ENCODE data around the gene BAIAP3.

BAIAP3 gene

DNA sequence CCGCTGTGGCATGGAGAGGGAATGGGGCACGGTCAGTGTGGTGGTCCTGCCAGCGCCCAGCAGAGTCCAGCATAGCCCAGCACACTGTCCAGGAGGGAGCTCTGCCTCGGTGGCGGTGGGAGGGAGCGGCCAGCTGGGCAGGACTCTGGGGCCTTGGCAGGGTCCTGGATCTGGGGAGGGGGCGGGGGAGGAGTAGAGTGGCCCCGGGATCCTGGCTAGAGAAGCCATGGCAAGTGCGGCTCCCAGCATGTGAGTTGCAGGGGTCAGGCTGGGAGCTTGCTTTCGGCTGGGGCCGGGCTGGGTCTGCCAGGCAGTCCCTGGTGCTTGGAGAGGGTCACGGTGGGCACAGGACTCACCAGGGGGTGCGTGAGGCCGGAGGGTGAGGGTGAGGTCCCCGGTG, 22.1 kb downstream of the BAIAP3 start:
- no peak for DNase-seq (ENCODE audit: extremely low spot score)
- POLR2A ChIA-PET: no interaction called here
- CTCF ChIA-PET: no interaction called here
- TF ChIP-seq ELF4 (IDR thresholded peaks at IDR 0.05) (no peak), SUZ12 (IDR thresholded peaks at IDR 0.05) (no peak), FOXA1 (IDR thresholded peaks at IDR 0.05) (no peak), SP1 (IDR thresholded peaks at IDR 0.05) (no peak), LEF1 (IDR thresholded peaks at IDR 0.05; ENCODE audit: borderline replicate concordance) (no peak), L3MBTL2 (conservative IDR thresholded peaks at IDR 0.05) (no peak), HDGF (IDR thresholded peaks at IDR 0.05; ENCODE audit: borderline replicate concordance) (no peak), ARNT (IDR thresholded peaks at IDR 0.05) (no peak)

- CTCF ChIA-PET: no interaction called here
- POLR2A ChIA-PET: no interaction called here
- TF ChIP-seq LEF1 (IDR thresholded peaks at IDR 0.05; ENCODE audit: borderline replicate concordance) (no peak), ARNT (IDR thresholded peaks at IDR 0.05) (no peak), L3MBTL2 (conservative IDR thresholded peaks at IDR 0.05) (no peak), TARDBP (IDR thresholded peaks at IDR 0.05) (no peak), SP1 (IDR thresholded peaks at IDR 0.05) (no peak), CTBP1 (IDR thresholded peaks at IDR 0.05; ENCODE audit: borderline replicate concordance) (no peak), ELF4 (IDR thresholded peaks at IDR 0.05) (no peak), SUZ12 (IDR thresholded peaks at IDR 0.05) (no peak), FOXK2 (IDR thresholded peaks at IDR 0.05) (no peak), FOXM1 (IDR thresholded peaks at IDR 0.05; ENCODE audit: borderline replicate concordance) (no peak), NFRKB (IDR thresholded peaks at IDR 0.05) (no peak), HDGF (IDR thresholded peaks at IDR 0.05; ENCODE audit: borderline replicate concordance) (no peak), FOXA1 (IDR thresholded peaks at IDR 0.05) (no peak), ZNF384 (IDR thresholded peaks at IDR 0.05) (no peak)
- no peak for DNase-seq (ENCODE audit: extremely low spot score)
Measured at GRCh38 chr16:1356061-1356900, 22.8 kb downstream of the BAIAP3 start.

DNA sequence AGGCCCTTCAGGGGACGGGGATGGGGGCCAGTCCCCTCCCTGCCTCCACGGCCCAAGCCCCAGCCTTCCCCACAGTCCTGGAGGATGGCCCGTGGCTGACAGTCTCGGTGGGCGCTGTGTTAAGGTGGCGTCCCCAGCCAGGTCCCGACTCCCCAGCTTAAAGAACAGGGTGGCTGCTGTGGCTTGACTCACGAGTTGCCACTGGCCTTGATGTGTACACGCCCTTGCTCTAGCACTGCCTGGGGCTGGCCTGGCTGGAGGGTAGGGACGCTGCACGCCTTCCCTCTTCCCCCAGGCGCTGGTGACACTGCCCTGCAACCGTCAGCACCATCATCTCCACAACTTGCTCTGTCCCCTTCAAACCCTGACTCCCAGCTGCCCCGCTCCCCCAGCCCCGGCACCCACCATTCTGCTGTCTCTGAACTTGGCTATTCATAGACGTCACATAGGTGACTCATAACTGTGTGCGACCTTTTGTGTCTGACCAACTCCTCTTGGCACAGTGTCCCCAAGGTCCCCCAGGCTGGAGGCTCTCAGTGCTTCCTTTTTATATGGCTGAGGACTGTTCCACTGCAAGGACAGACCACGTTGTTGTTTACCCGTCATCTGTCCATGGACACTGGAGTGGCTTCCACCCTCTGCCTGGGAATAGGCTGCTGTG, 24.6 kb downstream of the BAIAP3 start:
- TF ChIP-seq ELF4 (IDR thresholded peaks at IDR 0.05) (no peak), FOXM1 (IDR thresholded peaks at IDR 0.05; ENCODE audit: borderline replicate concordance) (no peak), LEF1 (IDR thresholded peaks at IDR 0.05; ENCODE audit: borderline replicate concordance) (no peak), TARDBP (IDR thresholded peaks at IDR 0.05) (no peak), CTBP1 (IDR thresholded peaks at IDR 0.05; ENCODE audit: borderline replicate concordance) (no peak), BHLHE40 (IDR thresholded peaks at IDR 0.05; ENCODE audit: borderline replicate concordance) (no peak), SP1 (IDR thresholded peaks at IDR 0.05) (no peak), L3MBTL2 (conservative IDR thresholded peaks at IDR 0.05) (no peak), SUZ12 (IDR thresholded peaks at IDR 0.05) (no peak), FOXA1 (IDR thresholded peaks at IDR 0.05) (no peak), FOXK2 (IDR thresholded peaks at IDR 0.05) (no peak), NFRKB (IDR thresholded peaks at IDR 0.05) (no peak), PKNOX1 (IDR thresholded peaks at IDR 0.05) (no peak), ZNF384 (IDR thresholded peaks at IDR 0.05) (no peak)
- CTCF ChIA-PET: no interaction called here
- DNase-seq (ENCODE audit: extremely low spot score): no peak
- POLR2A ChIA-PET: no interaction called here

- ChIA-PET POLR2A (no interaction called here), CTCF (no interaction called here)
- DNase-seq (ENCODE audit: extremely low spot score): no peak
- TF ChIP-seq FOXA1 (IDR thresholded peaks at IDR 0.05) (no peak), FOXM1 (IDR thresholded peaks at IDR 0.05; ENCODE audit: borderline replicate concordance) (no peak), ZNF384 (IDR thresholded peaks at IDR 0.05) (no peak), TARDBP (IDR thresholded peaks at IDR 0.05) (no peak), ARNT (IDR thresholded peaks at IDR 0.05) (no peak), CTBP1 (IDR thresholded peaks at IDR 0.05; ENCODE audit: borderline replicate concordance) (no peak), HDGF (IDR thresholded peaks at IDR 0.05; ENCODE audit: borderline replicate concordance) (no peak), SP1 (IDR thresholded peaks at IDR 0.05) (no peak), BHLHE40 (IDR thresholded peaks at IDR 0.05; ENCODE audit: borderline replicate concordance) (no peak)
Measured at GRCh38 chr16:1361685-1362360, 28.4 kb downstream of the BAIAP3 start.

DNA sequence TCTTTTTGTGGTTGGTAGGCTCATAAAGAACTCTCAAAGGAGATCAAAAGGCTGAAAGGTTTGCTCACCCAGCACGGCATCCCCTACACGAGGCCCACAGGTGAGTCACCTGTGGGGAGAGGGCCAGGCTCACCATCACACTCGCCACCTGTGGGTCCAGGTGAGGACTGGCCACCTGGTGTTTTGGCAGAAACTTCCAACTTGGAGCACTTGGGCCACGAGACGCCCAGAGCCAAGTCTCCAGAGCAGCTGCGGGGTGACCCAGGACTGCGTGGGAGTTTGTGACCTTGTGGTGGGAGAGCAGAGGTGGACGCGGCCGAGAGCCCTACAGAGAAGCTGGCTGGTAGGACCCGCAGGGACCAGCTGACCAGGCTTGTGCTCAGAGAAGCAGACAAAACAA, 29.4 kb downstream of the BAIAP3 start:
- CTCF ChIA-PET: interaction anchor here (1.0 to 1.6 kb wide), 4 partner anchors 17 to 29 kb away, joined by 3 to 5 read pairs (median 4); partner anchors contain the start of gene BAIAP3
- POLR2A ChIA-PET: no interaction called here

More for the DNA sequence above, 29.4 kb downstream of the BAIAP3 start:
- TF ChIP-seq SP1 (IDR thresholded peaks at IDR 0.05) (no peak), PKNOX1 (IDR thresholded peaks at IDR 0.05) (no peak), L3MBTL2 (conservative IDR thresholded peaks at IDR 0.05) (no peak), HDGF (IDR thresholded peaks at IDR 0.05; ENCODE audit: borderline replicate concordance) (no peak), NFRKB (IDR thresholded peaks at IDR 0.05) (no peak), FOXA1 (IDR thresholded peaks at IDR 0.05) (no peak), CTBP1 (IDR thresholded peaks at IDR 0.05; ENCODE audit: borderline replicate concordance) (no peak), FOXM1 (IDR thresholded peaks at IDR 0.05; ENCODE audit: borderline replicate concordance) (no peak), ZNF384 (IDR thresholded peaks at IDR 0.05) (no peak), SUZ12 (IDR thresholded peaks at IDR 0.05) (no peak), ARNT (IDR thresholded peaks at IDR 0.05) (no peak)
- no peak for DNase-seq (ENCODE audit: extremely low spot score)

All from HEK293T (cell line).